GM19099 (cell line): ENCODE data around the gene IL1R1.

ENCODE experiments used
- POLR2A ChIP-seq: IDR thresholded peaks from 3 replicates; pipeline ENCODE4 v1.6.1; 2011; ENCODE audit warnings: low read depth; ENCODE audit not compliant: insufficient read length; ENCODE audit errors: extremely low read depth

IL1R1 gene

DNA sequence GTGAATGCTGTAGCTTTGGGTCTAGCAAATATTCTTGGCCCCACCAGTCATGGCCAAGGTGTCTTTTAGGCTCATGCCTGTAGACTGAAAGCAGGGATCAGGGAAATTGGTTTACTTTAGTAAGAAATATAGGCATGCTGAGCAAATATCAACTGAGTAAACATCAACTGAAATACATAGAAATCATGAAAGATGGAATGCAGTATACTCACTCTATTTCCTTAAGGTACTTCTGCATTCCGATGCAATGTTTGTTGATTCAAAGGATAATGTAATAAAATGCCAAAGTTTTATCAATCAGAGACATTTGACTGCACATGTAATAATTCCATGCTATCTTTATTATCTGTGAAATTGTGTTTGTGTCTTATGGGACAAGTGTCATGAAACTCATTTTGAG, 19.6 kb upstream of the IL1R1 start:
- TF ChIP-seq POLR2A = no peak

DNA sequence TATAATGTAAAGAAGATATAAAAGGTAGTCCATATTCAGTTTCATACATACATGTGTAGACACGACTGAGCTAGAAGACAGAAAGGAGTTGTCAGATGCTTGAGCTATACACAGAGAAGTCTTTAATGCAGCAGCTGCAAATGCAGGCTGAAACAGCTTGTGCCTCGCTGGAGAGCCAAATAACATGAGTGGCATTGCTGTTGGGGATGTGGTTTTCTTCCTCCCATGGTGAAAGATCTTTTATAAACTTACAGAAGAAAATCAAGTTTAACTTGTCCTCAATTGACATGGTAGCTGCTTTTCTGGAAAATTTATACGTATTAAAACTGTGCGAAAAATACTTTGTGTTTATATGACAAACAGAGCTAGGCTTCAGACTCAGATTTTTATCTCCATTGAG, 16.4 kb upstream of the IL1R1 start:
- no peak for TF ChIP-seq POLR2A

DNA sequence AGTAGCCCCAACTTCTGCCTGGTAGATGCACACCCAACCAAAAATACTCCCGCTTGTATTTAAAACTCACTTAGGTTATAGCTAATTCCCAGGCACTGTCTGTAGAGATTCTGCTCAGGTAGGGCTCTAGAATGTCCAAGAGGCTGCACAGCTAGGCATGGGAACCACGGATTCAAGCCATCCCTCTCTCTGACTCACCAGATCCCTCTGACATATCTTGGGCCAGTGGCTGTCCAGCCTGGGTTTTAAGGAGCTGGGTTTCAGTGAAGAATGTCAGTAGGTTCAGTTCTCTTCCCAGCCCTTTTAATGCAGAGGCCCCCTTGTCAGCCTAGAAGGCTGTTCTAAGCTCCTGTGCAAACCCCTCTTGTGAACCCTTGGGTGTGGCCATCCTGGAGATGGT, 15.9 kb upstream of the IL1R1 start:
- no peak for TF ChIP-seq POLR2A

DNA sequence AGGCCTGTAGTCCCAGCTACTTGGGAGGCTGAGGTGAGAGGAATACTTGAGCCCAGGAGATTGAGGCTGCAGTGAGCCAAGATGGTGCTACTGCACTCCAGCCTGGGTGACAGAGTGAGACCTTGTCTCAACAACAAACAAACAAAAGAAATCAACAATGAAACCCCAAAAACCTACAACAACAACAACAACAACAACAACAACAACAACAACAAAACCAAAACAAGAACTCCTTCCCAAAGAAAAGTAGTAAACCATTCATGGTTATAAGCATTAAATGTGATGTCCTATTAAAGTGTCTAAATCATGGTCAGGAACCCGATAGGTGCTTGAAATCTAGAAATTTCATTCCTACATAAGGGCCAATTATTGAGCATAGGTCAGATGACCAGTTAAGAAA, 13.5 kb upstream of the IL1R1 start:
- TF ChIP-seq POLR2A = no peak

DNA sequence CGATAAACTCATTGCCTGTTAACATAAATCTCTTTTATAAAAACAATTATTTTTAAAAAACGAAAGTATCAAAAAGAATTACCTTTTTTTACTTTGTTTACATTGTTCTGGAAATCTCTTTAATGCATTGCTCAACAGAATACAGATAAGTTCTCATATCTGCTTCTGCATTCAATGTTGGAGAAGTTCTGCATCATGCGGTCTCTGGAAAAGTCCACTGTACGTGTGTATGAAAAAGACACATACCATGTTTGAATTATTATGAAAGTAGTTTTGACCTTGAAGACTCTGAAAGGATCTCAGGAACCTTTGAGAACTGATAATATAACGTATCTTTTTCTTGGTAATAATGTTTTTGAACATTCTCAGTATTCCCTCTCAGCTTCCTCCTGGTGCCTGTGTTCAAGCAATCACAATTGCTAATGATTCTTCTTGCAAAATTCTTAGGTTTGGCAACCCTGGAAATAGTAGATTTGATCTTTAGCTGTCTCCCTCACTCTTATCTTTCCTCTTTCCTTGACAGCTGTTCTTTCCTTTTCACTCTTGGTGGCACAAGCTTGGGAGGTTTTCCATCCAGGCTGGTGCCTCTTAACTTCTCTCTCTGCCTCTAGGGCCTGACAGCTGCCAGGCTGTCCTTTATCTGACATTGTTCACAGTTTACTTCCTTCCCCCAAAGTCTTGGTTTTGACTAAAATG, 12.4 kb upstream of the IL1R1 start:
- TF ChIP-seq POLR2A = no peak

DNA sequence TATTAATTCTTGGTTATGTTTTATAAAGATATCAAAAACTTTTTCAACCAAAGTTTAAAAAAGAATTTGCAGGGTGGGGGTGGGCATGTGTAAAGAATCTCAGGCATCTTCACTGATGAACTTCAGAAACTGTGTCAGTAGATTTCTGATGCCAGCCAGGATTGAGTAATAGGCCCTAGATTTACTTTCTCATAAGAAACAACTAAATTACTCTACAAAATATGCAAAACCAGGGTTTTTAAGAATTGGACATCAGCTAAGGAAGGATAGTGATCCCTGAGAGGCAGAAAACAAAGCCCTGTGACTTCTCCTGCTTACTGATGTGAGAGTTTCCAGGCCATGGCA, 11.9 kb upstream of the IL1R1 start:
- TF ChIP-seq POLR2A = no peak

DNA sequence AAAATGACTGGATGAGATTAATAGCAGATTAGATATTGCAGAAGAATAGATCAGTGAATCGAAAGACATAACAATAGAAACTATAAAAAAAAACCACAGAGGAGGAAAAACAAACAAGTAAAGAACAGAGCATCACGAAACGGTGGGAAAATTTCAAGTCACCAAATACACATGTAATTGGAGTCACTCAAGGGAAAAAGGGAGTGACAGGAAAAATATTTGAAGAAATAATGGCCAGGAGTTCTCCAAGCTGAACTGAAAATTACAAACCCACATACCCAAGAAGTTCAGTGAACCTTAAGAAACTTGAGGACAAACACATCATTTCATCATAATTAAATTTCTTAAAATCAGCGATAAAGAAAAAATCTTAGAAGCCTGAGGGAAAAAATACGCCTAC, 11.0 kb upstream of the IL1R1 start:
- TF ChIP-seq POLR2A = no peak

DNA sequence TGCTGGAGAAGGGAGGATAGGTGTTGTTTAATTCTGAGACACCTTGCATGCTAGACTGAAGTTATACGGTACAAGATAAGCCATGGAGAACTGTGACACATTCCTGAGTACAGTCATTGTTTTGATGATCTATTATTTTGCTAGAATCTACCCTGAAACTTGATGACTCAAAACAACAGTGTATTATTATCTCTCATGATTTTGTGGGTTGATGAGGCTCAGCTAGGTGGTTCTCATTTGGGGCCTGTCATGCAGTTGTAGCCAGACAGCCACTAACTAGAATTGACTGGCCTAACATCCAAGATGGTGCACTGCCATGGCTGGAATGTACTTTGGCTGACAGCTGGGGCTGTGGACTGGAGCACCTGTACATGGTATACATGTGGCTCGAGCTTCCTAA, 5.4 kb upstream of the IL1R1 start:
- TF ChIP-seq POLR2A = no peak

DNA sequence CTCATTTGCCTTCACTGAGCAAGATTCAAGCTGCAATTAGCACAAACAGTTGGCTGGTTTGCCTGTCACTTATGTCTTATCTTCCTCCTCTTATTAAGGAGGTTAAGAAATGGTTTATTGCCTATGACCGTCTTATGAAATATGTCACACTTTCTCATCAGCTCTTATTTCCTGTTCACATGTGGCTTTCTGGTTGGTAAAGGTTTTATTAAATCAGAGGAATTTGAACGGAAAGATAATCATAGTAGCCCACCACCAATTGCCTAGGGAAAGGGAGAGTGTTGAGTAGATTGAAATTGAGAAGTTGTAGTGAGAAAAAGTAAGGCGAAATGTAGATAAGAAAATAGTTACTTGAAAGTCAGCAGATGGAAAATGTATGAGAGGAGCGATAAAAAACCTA, 4.2 kb upstream of the IL1R1 start:
- no peak for TF ChIP-seq POLR2A

DNA sequence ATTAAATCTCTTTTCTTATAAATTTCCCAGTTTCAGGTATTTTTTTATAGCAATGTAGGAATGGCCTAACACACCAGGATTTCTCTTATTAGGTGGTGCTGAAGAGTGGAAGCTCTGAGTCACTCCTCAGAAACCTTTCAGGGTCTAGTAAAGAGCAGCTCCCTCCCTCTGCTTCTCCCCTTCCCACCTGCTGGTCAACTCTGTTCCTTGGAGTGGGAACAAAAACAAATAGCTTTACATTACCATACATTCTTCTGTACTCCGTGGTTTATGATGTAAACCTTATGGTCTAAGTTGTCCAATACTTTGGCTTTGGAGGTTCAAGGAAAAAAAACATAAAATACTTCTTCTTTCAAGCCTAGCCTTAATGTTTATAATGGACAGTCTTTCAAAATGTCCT, 2.7 kb upstream of the IL1R1 start:
- no peak for TF ChIP-seq POLR2A

DNA sequence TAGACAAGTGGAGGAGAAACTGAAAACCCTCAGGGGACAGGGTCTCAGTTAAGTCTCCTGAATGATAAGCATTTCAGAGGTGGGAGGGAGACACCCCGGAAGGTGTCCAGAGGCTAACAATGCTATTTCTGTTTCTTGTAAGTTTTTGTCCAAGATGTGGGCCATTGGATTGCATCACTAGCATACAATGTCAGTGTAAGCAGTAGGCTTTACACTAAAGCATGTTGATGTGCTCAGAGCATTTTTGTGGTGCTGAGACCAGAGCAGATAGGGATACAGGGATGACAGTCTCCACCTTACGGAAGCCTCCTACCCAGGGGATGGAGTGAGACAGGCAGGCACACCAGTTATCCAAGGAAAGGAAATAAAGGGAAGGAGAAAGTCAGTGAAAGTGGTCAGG, 2.2 kb upstream of the IL1R1 start:
- TF ChIP-seq POLR2A = no peak

DNA sequence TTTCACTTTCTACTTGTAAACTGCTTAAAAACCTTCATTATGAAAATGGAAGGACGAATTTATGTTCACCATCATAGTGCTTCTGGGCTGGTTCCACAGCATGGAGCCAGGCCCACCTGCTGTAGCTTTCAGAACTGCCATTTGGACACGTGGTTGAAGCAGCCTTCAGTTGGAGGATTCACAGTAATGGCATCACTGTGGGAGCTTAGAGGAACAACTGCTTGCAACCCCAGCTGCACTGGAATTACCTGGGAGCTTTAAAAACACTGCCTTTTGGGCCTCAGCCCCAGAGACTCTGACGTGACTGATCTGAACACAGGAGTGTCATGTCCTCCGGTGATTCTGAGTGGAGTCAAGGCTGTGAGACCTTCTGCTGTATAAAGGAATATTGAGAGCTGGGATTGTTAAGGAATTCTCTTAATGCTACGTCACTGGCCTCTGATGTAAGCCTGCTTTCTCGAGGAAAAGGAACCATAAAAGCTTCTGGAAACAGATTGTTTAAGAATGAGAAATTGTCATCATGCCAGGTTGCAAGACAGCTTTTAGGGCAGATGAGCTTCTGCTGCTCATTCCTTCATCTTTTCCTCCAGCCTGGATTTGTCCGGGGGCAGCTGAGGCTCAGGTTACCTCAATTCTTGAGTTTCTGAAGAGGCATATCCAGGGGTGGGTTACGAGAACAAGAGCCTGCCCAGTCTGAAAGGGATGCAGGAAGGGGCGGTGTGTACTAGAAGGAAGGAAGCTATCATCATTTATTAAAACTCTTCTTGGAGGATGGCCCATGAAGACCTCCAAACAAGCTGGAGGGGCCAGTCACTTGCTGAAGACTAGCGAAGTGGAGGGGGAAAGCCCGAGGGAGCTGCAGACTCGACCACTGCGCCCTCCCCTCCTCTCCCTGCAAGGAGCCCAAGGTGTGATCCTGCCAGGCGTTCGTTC, 1.3 kb upstream of the IL1R1 start:
- no peak for TF ChIP-seq POLR2A

DNA sequence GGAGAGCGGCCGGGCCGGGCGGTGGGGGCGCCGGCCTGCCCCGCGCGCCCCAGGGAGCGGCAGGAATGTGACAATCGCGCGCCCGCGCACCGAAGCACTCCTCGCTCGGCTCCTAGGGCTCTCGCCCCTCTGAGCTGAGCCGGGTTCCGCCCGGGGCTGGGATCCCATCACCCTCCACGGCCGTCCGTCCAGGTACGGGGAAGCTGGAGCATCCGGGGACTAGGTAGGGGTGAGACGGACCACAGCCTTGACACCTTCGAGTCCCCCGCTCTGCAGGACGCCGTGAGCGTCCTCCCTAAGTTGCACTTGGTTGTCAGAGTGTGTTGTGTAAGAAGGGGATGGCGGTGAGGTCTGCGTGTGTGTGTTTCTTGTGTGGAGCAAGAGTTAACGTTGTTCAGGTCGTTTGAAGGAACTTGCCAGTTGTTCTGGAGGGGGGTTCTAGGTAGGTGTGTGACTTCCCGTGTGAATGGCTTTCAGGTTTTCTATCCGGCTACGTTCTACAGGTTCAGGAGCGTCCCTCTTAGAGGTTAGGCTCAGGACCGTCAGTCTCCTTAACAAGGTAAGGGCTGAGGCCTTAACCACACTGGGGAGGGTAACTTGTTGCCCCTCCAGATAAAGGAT, 393 bp downstream of the IL1R1 start:
- no peak for TF ChIP-seq POLR2A

DNA sequence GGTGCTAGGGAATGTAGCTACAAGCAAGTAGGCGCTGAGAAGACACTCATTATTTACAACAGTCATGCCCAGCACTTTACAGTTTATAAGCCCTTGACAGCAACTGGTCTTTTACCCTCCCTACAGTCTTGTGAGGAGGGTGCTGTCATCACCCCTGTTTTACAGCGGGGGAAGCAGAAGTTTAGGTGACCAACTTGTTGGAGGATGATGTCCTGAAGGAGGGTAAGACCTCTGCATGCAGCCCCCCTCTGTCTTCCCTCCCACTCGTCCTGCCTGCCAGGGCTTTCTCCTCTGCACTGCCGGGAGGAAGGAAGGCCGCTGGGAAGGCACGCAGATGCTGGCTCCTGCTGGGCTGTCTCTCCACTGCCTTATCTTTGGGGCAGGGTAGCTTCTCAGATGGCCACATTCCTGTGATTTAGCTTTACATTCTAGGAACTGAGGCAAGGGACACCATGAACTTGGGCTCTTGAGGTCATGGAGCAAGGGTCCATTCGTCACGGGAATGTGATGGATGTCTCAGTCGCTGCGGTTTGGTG, 972 bp downstream of the IL1R1 start:
- no peak for TF ChIP-seq POLR2A

DNA sequence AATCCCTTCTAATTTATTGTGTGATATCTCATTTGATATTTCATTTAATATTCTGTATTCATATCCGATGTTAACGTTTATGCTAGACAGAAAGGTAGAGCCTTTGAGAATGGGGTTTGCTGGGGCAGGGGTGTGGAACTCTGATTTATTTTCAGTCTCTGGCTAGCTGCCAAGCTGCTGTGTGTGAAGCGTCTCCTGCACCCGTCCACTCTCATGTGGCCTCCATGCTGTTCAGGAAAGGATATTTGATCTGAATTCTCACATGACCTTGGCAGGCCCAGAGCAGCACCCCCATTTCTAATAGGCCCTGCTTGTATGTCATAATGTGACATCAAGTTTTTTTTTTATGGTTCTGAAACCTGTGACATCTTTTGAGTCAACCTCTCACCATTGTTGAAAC, 1.6 kb downstream of the IL1R1 start:
- no peak for TF ChIP-seq POLR2A

DNA sequence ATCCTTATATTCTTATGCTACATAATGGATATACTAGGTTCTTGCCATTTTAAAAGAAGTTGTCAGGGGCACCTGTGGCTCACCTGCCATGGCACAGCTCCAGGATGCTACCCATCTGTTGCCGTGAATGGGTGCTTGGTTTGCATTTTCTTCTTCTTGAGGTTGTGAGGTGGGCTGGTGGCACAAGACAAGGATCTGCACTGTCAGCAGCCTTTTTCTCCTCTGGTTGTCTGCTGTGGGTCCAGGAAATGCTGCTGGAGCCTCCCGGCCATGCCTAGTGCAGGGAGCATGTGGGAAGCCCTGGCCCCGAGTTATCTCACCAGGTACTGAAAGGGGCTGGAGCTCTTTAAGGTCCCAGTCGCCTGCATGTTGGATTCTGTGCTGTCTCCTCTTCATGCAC, 2.6 kb downstream of the IL1R1 start:
- no peak for TF ChIP-seq POLR2A
